Measurements from ENCODE around the gene CLIC5. TPM values are rescaled to one million over a fixed set of nuclear protein-coding genes. Genes with fewer than 3 reads are reported as not detected.

CLIC5 gene
- total and polyA plus RNA-seq, 2 donors: 0.85 to 2.1 TPM

DNA sequence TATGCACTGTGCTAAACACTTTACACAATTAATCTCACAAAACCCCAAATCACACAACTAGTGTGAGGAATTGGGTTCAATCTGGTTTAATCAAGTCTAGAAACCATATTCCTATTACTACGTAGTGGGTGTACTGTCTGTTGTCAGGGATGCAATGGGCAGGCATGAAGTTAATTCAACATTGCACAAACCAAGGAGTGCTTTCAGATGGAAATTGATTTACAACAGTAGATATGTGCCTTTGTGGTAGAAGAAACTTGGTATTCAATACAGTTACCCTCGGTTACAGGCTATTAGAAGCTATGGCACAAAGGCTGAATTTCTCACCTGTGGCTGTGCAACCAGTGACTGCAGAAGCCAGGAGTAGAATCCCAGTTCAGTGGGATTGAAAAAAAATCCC lies 157.8 kb downstream of the CLIC5 start:
- 96% methylated on average over 2 of the region's 2 CpGs for WGBS
- DNase-seq (ENCODE audit: low read depth in 6 of 9, low spot score in 9 of 9): no peak

DNA sequence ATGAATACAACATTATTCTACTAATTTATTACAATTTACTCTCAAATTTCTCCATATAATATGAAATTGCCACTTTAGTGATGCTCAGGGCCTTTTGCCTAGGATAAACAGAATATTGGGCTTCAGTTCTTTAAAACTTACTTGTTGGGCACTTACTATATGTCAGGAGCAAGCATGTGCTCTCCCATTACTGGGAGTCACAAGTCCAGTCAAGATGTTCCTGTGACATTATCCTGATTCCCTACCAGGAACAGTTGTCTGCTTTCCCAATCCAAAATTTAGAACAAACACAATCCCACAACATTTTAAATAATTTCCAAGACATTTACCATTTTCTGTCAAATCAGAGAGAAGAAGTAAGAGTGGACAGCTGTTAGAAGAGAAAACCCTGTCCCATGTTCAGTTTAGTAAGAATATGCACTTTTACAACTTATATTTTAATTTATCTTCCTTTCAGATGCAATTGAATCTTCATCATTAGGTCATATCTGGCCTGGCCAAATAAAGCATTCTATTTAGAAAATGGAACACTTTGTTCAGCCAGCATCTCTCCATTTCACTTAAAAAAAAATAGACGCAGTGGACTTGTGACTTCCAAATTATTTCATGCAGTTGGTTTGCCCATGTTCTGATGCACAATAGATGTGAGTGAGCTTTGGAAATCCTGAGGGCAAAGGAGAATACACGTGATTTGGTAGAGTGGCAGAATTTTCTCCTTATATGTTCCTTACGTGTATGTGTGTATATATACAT lies 159.8 kb downstream of the CLIC5 start:
- no peaks in the 10 kb centered on the region for H3K9me3 ChIP-seq (ENCODE audit: control insufficient read depth in 2 of 2, insufficient read depth in 1 of 2, low read length in 1 of 2)
- no peak for DNase-seq (ENCODE audit: low read depth in 6 of 9, low spot score in 9 of 9)
- H3K27ac ChIP-seq (ENCODE audit: low read depth in 1 of 2, low read length in 1 of 2): no peak overlapping the region
- no peaks in the 10 kb centered on the region for H3K36me3 ChIP-seq (ENCODE audit: control insufficient read depth in 2 of 2, insufficient read depth in 2 of 2, low read length in 1 of 2)
- H3K4me3 ChIP-seq (ENCODE audit: low read length in 2 of 2): no peak overlapping the region
- WGBS: 99% methylated on average over 3 of the region's 3 CpGs
- no peaks in the 10 kb centered on the region for H3K4me1 ChIP-seq (ENCODE audit: control insufficient read depth in 2 of 2, insufficient read depth in 2 of 2, low read length in 2 of 2)
- no peaks in the 10 kb centered on the region for H3K27me3 ChIP-seq (ENCODE audit: control insufficient read depth in 2 of 2, insufficient read depth in 1 of 2, low read length in 1 of 2)

More for the DNA sequence above, 157.8 kb downstream of the CLIC5 start:
- Histone ChIP-seq H3K4me3 (ENCODE audit: low read length in 2 of 2) (no peak overlapping the region), H3K27ac (ENCODE audit: low read depth in 1 of 2, low read length in 1 of 2) (no peak overlapping the region), H3K36me3 (ENCODE audit: control insufficient read depth in 2 of 2, insufficient read depth in 2 of 2, low read length in 1 of 2) (no peaks in the 10 kb centered on the region), H3K4me1 (ENCODE audit: control insufficient read depth in 2 of 2, insufficient read depth in 2 of 2, low read length in 2 of 2) (no peaks in the 10 kb centered on the region), H3K27me3 (ENCODE audit: control insufficient read depth in 2 of 2, insufficient read depth in 1 of 2, low read length in 1 of 2) (no peaks in the 10 kb centered on the region), H3K9me3 (ENCODE audit: control insufficient read depth in 2 of 2, insufficient read depth in 1 of 2, low read length in 1 of 2) (no peaks in the 10 kb centered on the region)

GRCh38 chr6:45854149-45854742 lies 161.4 kb downstream of the CLIC5 start:
- Histone ChIP-seq H3K36me3 (ENCODE audit: control insufficient read depth in 2 of 2, insufficient read depth in 2 of 2, low read length in 1 of 2) (no peaks in the 10 kb centered on the region), H3K27ac (ENCODE audit: low read depth in 1 of 2, low read length in 1 of 2) (no peak overlapping the region), H3K9me3 (ENCODE audit: control insufficient read depth in 2 of 2, insufficient read depth in 1 of 2, low read length in 1 of 2) (no peaks in the 10 kb centered on the region), H3K27me3 (ENCODE audit: control insufficient read depth in 2 of 2, insufficient read depth in 1 of 2, low read length in 1 of 2) (no peaks in the 10 kb centered on the region), H3K4me1 (ENCODE audit: control insufficient read depth in 2 of 2, insufficient read depth in 2 of 2, low read length in 2 of 2) (no peaks in the 10 kb centered on the region), H3K4me3 (ENCODE audit: low read length in 2 of 2) (no peak overlapping the region)
- WGBS: 96% methylated on average over 10 of the region's 10 CpGs
- DNase-seq (ENCODE audit: low read depth in 6 of 9, low spot score in 9 of 9): no peak

DNA sequence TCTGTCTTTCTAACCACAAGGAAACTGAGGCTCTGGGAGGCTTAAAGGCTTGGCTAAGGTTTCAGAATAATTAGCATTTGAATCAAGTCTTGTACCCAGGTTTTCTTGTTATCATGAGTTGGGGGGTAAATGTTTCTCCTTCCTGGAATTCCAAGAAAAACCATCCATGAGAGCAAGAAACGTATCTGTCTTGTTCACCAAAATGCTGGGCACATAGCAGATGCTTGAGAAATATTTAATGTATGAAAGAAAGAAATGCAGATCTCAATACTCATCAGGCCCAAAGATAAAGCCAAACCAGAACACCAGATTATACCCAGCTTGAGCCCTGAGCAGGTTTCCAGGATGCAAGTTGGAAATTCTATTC lies 164.6 kb downstream of the CLIC5 start:
- no peaks in the 10 kb centered on the region for H3K27me3 ChIP-seq (ENCODE audit: control insufficient read depth in 2 of 2, insufficient read depth in 1 of 2, low read length in 1 of 2)
- H3K36me3 ChIP-seq (ENCODE audit: control insufficient read depth in 2 of 2, insufficient read depth in 2 of 2, low read length in 1 of 2): no peaks in the 10 kb centered on the region
- H3K4me3 ChIP-seq (ENCODE audit: low read length in 2 of 2): no peak overlapping the region
- H3K9me3 ChIP-seq (ENCODE audit: control insufficient read depth in 2 of 2, insufficient read depth in 1 of 2, low read length in 1 of 2): no peaks in the 10 kb centered on the region
- DNase-seq (ENCODE audit: low read depth in 6 of 9, low spot score in 9 of 9): no peak
- H3K4me1 ChIP-seq (ENCODE audit: control insufficient read depth in 2 of 2, insufficient read depth in 2 of 2, low read length in 2 of 2): no peaks in the 10 kb centered on the region
- WGBS: 92% methylated on average over 1 of the region's 1 CpG
- H3K27ac ChIP-seq (ENCODE audit: low read depth in 1 of 2, low read length in 1 of 2): no peak overlapping the region

- H3K27ac ChIP-seq (ENCODE audit: low read depth in 1 of 2, low read length in 1 of 2): no peak overlapping the region
- H3K4me3 ChIP-seq (ENCODE audit: low read length in 2 of 2): no peak overlapping the region
- H3K36me3 ChIP-seq (ENCODE audit: control insufficient read depth in 2 of 2, insufficient read depth in 2 of 2, low read length in 1 of 2): no peaks in the 10 kb centered on the region
- WGBS: 86% methylated on average over 8 of the region's 8 CpGs
- no peaks in the 10 kb centered on the region for H3K4me1 ChIP-seq (ENCODE audit: control insufficient read depth in 2 of 2, insufficient read depth in 2 of 2, low read length in 2 of 2)
- H3K27me3 ChIP-seq (ENCODE audit: control insufficient read depth in 2 of 2, insufficient read depth in 1 of 2, low read length in 1 of 2): no peaks in the 10 kb centered on the region
- no peaks in the 10 kb centered on the region for H3K9me3 ChIP-seq (ENCODE audit: control insufficient read depth in 2 of 2, insufficient read depth in 1 of 2, low read length in 1 of 2)
- DNase-seq (ENCODE audit: low read depth in 6 of 9, low spot score in 9 of 9): no peak
Observed at GRCh38 chr6:45850378-45851033, 165.2 kb downstream of the CLIC5 start.

GRCh38 chr6:45845567-45845966 lies 170.1 kb downstream of the CLIC5 start:
- H3K36me3 ChIP-seq (ENCODE audit: control insufficient read depth in 2 of 2, insufficient read depth in 2 of 2, low read length in 1 of 2): no peaks in the 10 kb centered on the region
- H3K27ac ChIP-seq (ENCODE audit: low read depth in 1 of 2, low read length in 1 of 2): no peak overlapping the region
- H3K4me3 ChIP-seq (ENCODE audit: low read length in 2 of 2): no peak overlapping the region
- no peaks in the 10 kb centered on the region for H3K4me1 ChIP-seq (ENCODE audit: control insufficient read depth in 2 of 2, insufficient read depth in 2 of 2, low read length in 2 of 2)
- no peak for DNase-seq (ENCODE audit: low read depth in 6 of 9, low spot score in 9 of 9)
- no peaks in the 10 kb centered on the region for H3K27me3 ChIP-seq (ENCODE audit: control insufficient read depth in 2 of 2, insufficient read depth in 1 of 2, low read length in 1 of 2)
- H3K9me3 ChIP-seq (ENCODE audit: control insufficient read depth in 2 of 2, insufficient read depth in 1 of 2, low read length in 1 of 2): no peaks in the 10 kb centered on the region
- 97% methylated on average over 1 of the region's 1 CpG for WGBS

- Histone ChIP-seq H3K27me3 (ENCODE audit: control insufficient read depth in 2 of 2, insufficient read depth in 1 of 2, low read length in 1 of 2) (no peaks in the 10 kb centered on the region), H3K4me1 (ENCODE audit: control insufficient read depth in 2 of 2, insufficient read depth in 2 of 2, low read length in 2 of 2) (no peaks in the 10 kb centered on the region), H3K36me3 (ENCODE audit: control insufficient read depth in 2 of 2, insufficient read depth in 2 of 2, low read length in 1 of 2) (no peaks in the 10 kb centered on the region), H3K4me3 (ENCODE audit: low read length in 2 of 2) (no peak overlapping the region), H3K27ac (ENCODE audit: low read depth in 1 of 2, low read length in 1 of 2) (no peak overlapping the region), H3K9me3 (ENCODE audit: control insufficient read depth in 2 of 2, insufficient read depth in 1 of 2, low read length in 1 of 2) (no peaks in the 10 kb centered on the region)
- 98% methylated on average over 8 of the region's 8 CpGs for WGBS
- no peak for DNase-seq (ENCODE audit: low read depth in 6 of 9, low spot score in 9 of 9)
Observed at GRCh38 chr6:45844986-45845385, 170.7 kb downstream of the CLIC5 start.

DNA sequence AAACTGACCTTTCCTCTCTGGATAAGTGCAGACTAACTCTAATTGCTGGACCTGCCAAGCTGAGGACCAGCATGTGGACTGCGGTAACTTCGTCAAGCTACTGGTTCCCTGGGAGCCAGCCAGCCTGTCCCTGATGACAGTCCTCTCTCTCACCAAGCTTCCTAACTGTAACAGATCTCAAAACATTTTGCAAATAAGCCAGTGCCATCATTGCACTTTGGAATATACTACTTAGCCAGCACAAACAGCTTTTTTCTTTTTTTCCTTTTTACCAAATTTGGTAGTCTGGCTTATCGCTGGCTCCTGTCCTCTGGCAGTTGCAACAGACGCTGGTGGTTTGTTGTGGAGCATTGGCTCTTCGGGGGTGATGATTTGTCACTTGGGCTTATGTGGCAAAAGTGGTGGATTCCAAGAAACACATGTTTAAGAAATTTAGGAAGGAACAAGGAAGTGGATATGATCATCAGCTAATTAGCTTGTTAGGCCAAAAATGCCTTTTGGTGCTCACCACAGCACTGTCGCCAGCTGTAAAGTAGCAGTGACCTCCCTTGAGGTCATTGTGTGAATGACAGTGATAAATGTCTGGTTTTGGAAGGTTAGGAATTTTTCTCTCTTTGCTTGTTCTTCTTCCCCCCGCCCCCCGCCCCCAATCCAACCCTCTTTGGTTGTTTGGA lies 171.7 kb downstream of the CLIC5 start:
- H3K36me3 ChIP-seq (ENCODE audit: control insufficient read depth in 2 of 2, insufficient read depth in 2 of 2, low read length in 1 of 2): no peaks in the 10 kb centered on the region
- no peak overlapping the region for H3K27ac ChIP-seq (ENCODE audit: low read depth in 1 of 2, low read length in 1 of 2)
- 61% methylated on average over 8 of the region's 8 CpGs for WGBS
- DNase-seq (ENCODE audit: low read depth in 6 of 9, low spot score in 9 of 9): no peak
- no peaks in the 10 kb centered on the region for H3K9me3 ChIP-seq (ENCODE audit: control insufficient read depth in 2 of 2, insufficient read depth in 1 of 2, low read length in 1 of 2)
- H3K27me3 ChIP-seq (ENCODE audit: control insufficient read depth in 2 of 2, insufficient read depth in 1 of 2, low read length in 1 of 2): no peaks in the 10 kb centered on the region
- peaks cover 0 to 1% of the 10 kb centered on the region in 2 donors for H3K4me1 ChIP-seq (ENCODE audit: control insufficient read depth in 2 of 2, insufficient read depth in 2 of 2, low read length in 2 of 2)
- H3K4me3 ChIP-seq (ENCODE audit: low read length in 2 of 2): no peak overlapping the region

DNA sequence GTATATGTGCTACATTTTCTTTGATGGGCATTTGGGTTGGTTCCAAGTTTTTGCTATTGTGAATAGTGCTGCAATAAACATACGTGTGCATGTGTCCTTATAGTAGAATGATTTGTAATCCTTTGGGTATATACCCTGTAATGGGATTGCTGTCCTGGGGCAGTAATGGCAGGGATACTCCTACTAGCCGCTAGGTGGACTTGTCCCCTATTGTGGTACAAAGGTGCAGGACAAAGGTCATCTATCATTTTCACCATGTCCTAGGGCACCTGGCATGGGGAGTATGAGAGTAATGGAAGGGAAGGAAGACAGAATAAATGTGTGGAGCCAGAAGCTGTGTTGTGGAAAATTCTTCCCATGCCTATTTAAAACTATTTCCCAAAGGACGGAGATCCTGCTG lies 174.6 kb downstream of the CLIC5 start:
- Histone ChIP-seq H3K36me3 (ENCODE audit: control insufficient read depth in 2 of 2, insufficient read depth in 2 of 2, low read length in 1 of 2) (no peaks in the 10 kb centered on the region), H3K27me3 (ENCODE audit: control insufficient read depth in 2 of 2, insufficient read depth in 1 of 2, low read length in 1 of 2) (no peaks in the 10 kb centered on the region), H3K9me3 (ENCODE audit: control insufficient read depth in 2 of 2, insufficient read depth in 1 of 2, low read length in 1 of 2) (no peaks in the 10 kb centered on the region), H3K4me3 (ENCODE audit: low read length in 2 of 2) (no peak overlapping the region), H3K27ac (ENCODE audit: low read depth in 1 of 2, low read length in 1 of 2) (no peak overlapping the region), H3K4me1 (ENCODE audit: control insufficient read depth in 2 of 2, insufficient read depth in 2 of 2, low read length in 2 of 2) (peaks cover 5 to 28% of the 10 kb centered on the region in 2 donors)
- no peak for DNase-seq (ENCODE audit: low read depth in 6 of 9, low spot score in 9 of 9)
- 96% methylated on average over 3 of the region's 3 CpGs for WGBS
